Measurements from ENCODE around the gene MYCBPAP.

Gene MYCBPAP

DNA sequence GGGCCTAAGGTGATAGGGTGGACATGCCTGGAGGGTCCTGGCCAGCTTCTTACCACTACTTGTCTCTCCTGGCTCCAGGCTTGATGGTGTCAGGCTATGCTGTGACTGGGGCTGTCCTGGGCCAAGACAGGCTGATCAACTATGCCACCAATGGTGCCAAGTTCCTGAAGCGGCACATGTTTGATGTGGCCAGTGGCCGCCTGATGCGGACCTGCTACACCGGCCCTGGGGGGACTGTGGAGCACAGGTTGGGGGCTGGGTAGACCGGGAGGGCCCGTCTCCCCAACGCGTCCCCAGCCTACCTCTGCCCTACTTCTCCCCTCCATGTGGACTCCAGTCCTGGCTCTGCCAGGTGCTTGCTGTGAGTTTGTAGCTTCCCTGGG lies 43.2 kb downstream of the MYCBPAP start:
- no peak for DNase-seq (ENCODE audit: low read depth)
- H3K4me3 ChIP-seq (ENCODE audit: control insufficient read depth, low read depth, low read length), result no peak overlapping the region
- TF ChIP-seq, protein P1, sequence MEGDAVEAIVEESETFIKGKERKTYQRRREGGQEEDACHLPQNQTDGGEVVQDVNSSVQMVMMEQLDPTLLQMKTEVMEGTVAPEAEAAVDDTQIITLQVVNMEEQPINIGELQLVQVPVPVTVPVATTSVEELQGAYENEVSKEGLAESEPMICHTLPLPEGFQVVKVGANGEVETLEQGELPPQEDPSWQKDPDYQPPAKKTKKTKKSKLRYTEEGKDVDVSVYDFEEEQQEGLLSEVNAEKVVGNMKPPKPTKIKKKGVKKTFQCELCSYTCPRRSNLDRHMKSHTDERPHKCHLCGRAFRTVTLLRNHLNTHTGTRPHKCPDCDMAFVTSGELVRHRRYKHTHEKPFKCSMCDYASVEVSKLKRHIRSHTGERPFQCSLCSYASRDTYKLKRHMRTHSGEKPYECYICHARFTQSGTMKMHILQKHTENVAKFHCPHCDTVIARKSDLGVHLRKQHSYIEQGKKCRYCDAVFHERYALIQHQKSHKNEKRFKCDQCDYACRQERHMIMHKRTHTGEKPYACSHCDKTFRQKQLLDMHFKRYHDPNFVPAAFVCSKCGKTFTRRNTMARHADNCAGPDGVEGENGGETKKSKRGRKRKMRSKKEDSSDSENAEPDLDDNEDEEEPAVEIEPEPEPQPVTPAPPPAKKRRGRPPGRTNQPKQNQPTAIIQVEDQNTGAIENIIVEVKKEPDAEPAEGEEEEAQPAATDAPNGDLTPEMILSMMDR (IDR thresholded peaks at IDR 0.05; ENCODE audit: control insufficient read depth, insufficient read depth, low read depth, low read length, missing control alignments), result no peak

DNA sequence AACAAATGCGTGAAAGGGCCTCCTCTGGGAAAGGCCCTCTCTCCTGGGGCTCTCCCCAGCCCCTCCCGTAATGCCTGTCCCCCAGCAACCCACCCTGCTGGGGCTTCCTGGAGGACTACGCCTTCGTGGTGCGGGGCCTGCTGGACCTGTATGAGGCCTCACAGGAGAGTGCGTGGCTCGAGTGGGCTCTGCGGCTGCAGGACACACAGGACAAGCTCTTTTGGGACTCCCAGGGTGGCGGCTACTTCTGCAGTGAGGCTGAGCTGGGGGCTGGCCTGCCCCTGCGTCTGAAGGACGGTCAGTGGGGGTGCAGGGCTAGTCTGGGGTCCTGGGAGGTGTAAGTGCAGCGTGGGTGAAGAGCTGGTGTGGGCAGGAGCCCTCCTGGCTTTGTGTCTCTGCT lies 43.6 kb downstream of the MYCBPAP start:
- no peak for DNase-seq (ENCODE audit: low read depth)
- no peak overlapping the region for H3K4me3 ChIP-seq (ENCODE audit: control insufficient read depth, low read depth, low read length)
- TF ChIP-seq, protein P1 (IDR thresholded peaks at IDR 0.05; ENCODE audit: control insufficient read depth, insufficient read depth, low read depth, low read length, missing control alignments), result no peak

DNA sequence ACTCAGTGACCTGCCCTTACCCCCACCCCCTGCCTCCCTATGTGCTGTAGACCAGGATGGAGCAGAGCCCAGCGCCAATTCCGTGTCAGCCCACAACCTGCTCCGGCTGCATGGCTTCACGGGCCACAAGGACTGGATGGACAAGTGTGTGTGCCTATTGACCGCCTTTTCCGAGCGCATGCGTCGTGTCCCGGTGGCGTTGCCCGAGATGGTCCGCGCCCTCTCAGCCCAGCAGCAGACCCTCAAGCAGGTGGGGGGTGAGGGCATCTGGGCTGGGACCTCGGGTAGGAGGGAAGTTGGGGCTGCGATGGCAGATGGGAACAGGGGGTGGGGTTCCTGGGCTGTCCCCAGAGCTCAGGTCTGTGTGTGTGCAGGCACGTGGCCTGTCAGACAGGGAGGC lies 46.0 kb downstream of the MYCBPAP start:
- TF ChIP-seq, protein P1 (IDR thresholded peaks at IDR 0.05; ENCODE audit: control insufficient read depth, insufficient read depth, low read depth, low read length, missing control alignments), result no peak
- no peak for DNase-seq (ENCODE audit: low read depth)
- H3K4me3 ChIP-seq (ENCODE audit: control insufficient read depth, low read depth, low read length), result no peak overlapping the region

- no peak for DNase-seq (ENCODE audit: low read depth)
- TF ChIP-seq, protein P1 (IDR thresholded peaks at IDR 0.05; ENCODE audit: control insufficient read depth, insufficient read depth, low read depth, low read length, missing control alignments), result no peak
- no peak overlapping the region for H3K4me3 ChIP-seq (ENCODE audit: control insufficient read depth, low read depth, low read length)
Observed at GRCh38 chr17:50556803-50557202, 48.6 kb downstream of the MYCBPAP start.

GRCh38 chr17:50557630-50558029 lies 49.4 kb downstream of the MYCBPAP start:
- DNase-seq (ENCODE audit: low read depth), result no peak
- H3K4me3 ChIP-seq (ENCODE audit: control insufficient read depth, low read depth, low read length), result no peak overlapping the region
- TF ChIP-seq, protein P1 (IDR thresholded peaks at IDR 0.05; ENCODE audit: control insufficient read depth, insufficient read depth, low read depth, low read length, missing control alignments), result no peak

GRCh38 chr17:50558091-50558490 lies 49.9 kb downstream of the MYCBPAP start:
- TF ChIP-seq, protein P1 (IDR thresholded peaks at IDR 0.05; ENCODE audit: control insufficient read depth, insufficient read depth, low read depth, low read length, missing control alignments), result no peak
- no peak overlapping the region for H3K4me3 ChIP-seq (ENCODE audit: control insufficient read depth, low read depth, low read length)
- DNase-seq (ENCODE audit: low read depth), result no peak

GRCh38 chr17:50558581-50558940 lies 50.3 kb downstream of the MYCBPAP start:
- DNase-seq (ENCODE audit: low read depth), result no peak
- no peak overlapping the region for H3K4me3 ChIP-seq (ENCODE audit: control insufficient read depth, low read depth, low read length)
- TF ChIP-seq, protein P1 (IDR thresholded peaks at IDR 0.05; ENCODE audit: control insufficient read depth, insufficient read depth, low read depth, low read length, missing control alignments), result no peak

Data from AG09309 (cell line).